GM12878 (cell line): ENCODE data around the gene KISS1. TPM values are rescaled to one million over a fixed set of nuclear protein-coding genes. Genes with fewer than 3 reads are reported as not detected.

ENCODE experiments used
- ATAC-seq: fragments of 200-7000 bp; cut with Tn5 transposase; 3 replicates; pipeline ENCODE4 v1.9.1; 2020; ENCODE audit warnings: mild to moderate bottlenecking, moderate library complexity
- BruUV-seq: library from RNA; stranded (reverse); fragments of 400-500 nt; replicated peaks from 2 replicates; lab custom pipeline; 2021; lab: Mats Ljungman, UMichigan
- CTCF ChIA-PET: fragments of 300-600 bp; sonication (Branson Sonifier 250); formaldehyde crosslinking; extraction: SDS; loops from one replicate; lab custom pipeline; 2021; ENCODE audit warnings: inconsistent platforms; lab: Yijun Ruan, JAX
- POLR2A ChIA-PET: fragments of 350-600 bp; formaldehyde crosslinking; extraction: SDS; loops from one replicate; lab custom pipeline; 2021; ENCODE audit warnings: inconsistent platforms; lab: Charles Lee
- RAD21 ChIA-PET: fragments of 300-600 bp; sonication (Branson Sonifier 250); formaldehyde crosslinking; loops from one replicate; lab custom pipeline; 2023; ENCODE audit warnings: antibody characterized with exemption; ENCODE audit not compliant: unreplicated experiment; lab: Charles Lee
- SMC1A ChIA-PET: fragments of 300-600 bp; sonication (Branson Sonifier 250); formaldehyde crosslinking; loops from one replicate; lab custom pipeline; 2023; ENCODE audit not compliant: unreplicated experiment, uncharacterized antibody; lab: Charles Lee
- DNase-seq: peaks from one replicate; pipeline ENCODE4 v3.0.0-alpha.2; 2011; ENCODE audit warnings: low read depth, low spot score
- FAIRE-seq: peaks from 3 replicates; lab custom pipeline; 2011; peaks lifted over from hg19 to GRCh38; lab: Jason Lieb, UNC
- H2AFZ ChIP-seq: 2 replicates; pipeline ENCODE4 v1.6.0; 2011; ENCODE audit warnings: low read depth, low read length, control low read depth; ENCODE audit not compliant: control insufficient read depth
- H3K27ac ChIP-seq: 2 replicates; pipeline ENCODE4 v1.5.1; 2011; ENCODE audit warnings: control low read depth; ENCODE audit not compliant: control insufficient read depth, insufficient read depth
- H3K27me3 ChIP-seq, 2 experiments: replicated peaks in 1 of 2; 2 replicates each; pipeline versions ENCODE4 v1.6.0 to v1.6.1; 2011; ENCODE audit warnings: low read length in 1 of 2; ENCODE audit not compliant: control insufficient read depth in 2 of 2, insufficient read depth in 2 of 2
- H3K36me3 ChIP-seq, 2 experiments: 2 replicates each; pipeline ENCODE4 v1.5.1; 2011; ENCODE audit warnings: low read length in 1 of 2; ENCODE audit not compliant: control insufficient read depth in 2 of 2, insufficient read depth in 2 of 2
- H3K4me1 ChIP-seq: 2 replicates; pipeline ENCODE4 v1.6.1; 2011; ENCODE audit warnings: mild to moderate bottlenecking, low read length, moderate library complexity, mixed read lengths; ENCODE audit not compliant: control insufficient read depth, insufficient read depth
- H3K4me2 ChIP-seq: 2 replicates; pipeline ENCODE4 v1.6.0; 2011; ENCODE audit warnings: control low read depth; ENCODE audit not compliant: control insufficient read depth, insufficient read depth
- H3K4me3 ChIP-seq: fragments of 200-600 bp; sonication (generic); 2 replicates; pipeline ENCODE4 v1.5.1; 2016
- H3K79me2 ChIP-seq: 2 replicates; pipeline ENCODE4 v1.6.0; 2011; ENCODE audit warnings: low read length; ENCODE audit not compliant: control insufficient read depth, insufficient read depth
- H3K9ac ChIP-seq: 2 replicates; pipeline ENCODE4 v1.8.0; 2011; ENCODE audit warnings: low read length, control low read depth, mixed read lengths; ENCODE audit not compliant: control insufficient read depth, insufficient read depth
- H3K9me3 ChIP-seq: replicated peaks from 3 replicates; pipeline ENCODE4 v1.5.1; 2011; ENCODE audit warnings: mild to moderate bottlenecking, low read length; ENCODE audit not compliant: control insufficient read depth, insufficient read depth
- H4K20me1 ChIP-seq: 2 replicates; pipeline ENCODE4 v1.6.0; 2011; ENCODE audit not compliant: control insufficient read depth, insufficient read depth
- CBFB ChIP-seq: IDR thresholded peaks from 2 replicates; pipeline ENCODE4 v1.6.1; 2016; ENCODE audit warnings: antibody characterized with exemption, low read depth
- CREB1 ChIP-seq: IDR thresholded peaks from 2 replicates; pipeline ENCODE4 v1.6.1; 2012; ENCODE audit warnings: low read depth, mild to moderate bottlenecking, inconsistent platforms
- ELK1 ChIP-seq: IDR thresholded peaks from 2 replicates; pipeline ENCODE4 v1.6.1; 2012; ENCODE audit warnings: low read depth, low read length, improper control_type of control experiment
- GABPA ChIP-seq: IDR thresholded peaks from 2 replicates; pipeline ENCODE4 v1.6.1; 2014; ENCODE audit warnings: antibody characterized with exemption, low read depth, mild to moderate bottlenecking, inconsistent platforms
- HCFC1 ChIP-seq: fragments of 150-350 bp; IDR thresholded peaks from 2 replicates; pipeline ENCODE4 v1.6.1; 2014; ENCODE audit warnings: low read length
- LARP7 ChIP-seq: fragments of 450-650 bp; IDR thresholded peaks from 2 replicates; pipeline ENCODE4 v1.6.1; 2017; ENCODE audit warnings: mild to moderate bottlenecking
- MYB ChIP-seq: fragments of 150-350 bp; IDR thresholded peaks from 2 replicates; pipeline ENCODE4 v1.6.1; 2014; ENCODE audit warnings: mild to moderate bottlenecking, low read depth, low read length, borderline replicate concordance
- NFYB ChIP-seq: IDR thresholded peaks from 2 replicates; pipeline ENCODE4 v1.6.1; 2011; ENCODE audit warnings: low read depth, mild to moderate bottlenecking, low read length, improper control_type of control experiment, moderate library complexity; ENCODE audit not compliant: insufficient read depth
- NR2C1 ChIP-seq: fragments of 450-650 bp; IDR thresholded peaks from 2 replicates; pipeline ENCODE4 v1.6.1; 2017; ENCODE audit warnings: antibody characterized with exemption, mild to moderate bottlenecking, moderate library complexity
- PAX8 ChIP-seq: fragments of 450-650 bp; IDR thresholded peaks from 2 replicates; pipeline ENCODE4 v1.6.1; 2017; ENCODE audit warnings: mild to moderate bottlenecking, moderate library complexity
- PKNOX1 ChIP-seq: fragments of 450-650 bp; IDR thresholded peaks from 2 replicates; pipeline ENCODE4 v1.6.1; 2016; ENCODE audit warnings: mild to moderate bottlenecking
- YBX1 ChIP-seq: fragments of 450-650 bp; IDR thresholded peaks from 2 replicates; pipeline ENCODE4 v1.6.1; 2016; ENCODE audit warnings: antibody characterized with exemption
- ZNF207 ChIP-seq: fragments of 450-650 bp; IDR thresholded peaks from 2 replicates; pipeline ENCODE4 v1.6.1; 2014; ENCODE audit warnings: antibody characterized with exemption, mild to moderate bottlenecking, borderline replicate concordance
- ZNF217 ChIP-seq: fragments of 450-650 bp; IDR thresholded peaks from 2 replicates; pipeline ENCODE4 v1.6.1; 2017; ENCODE audit warnings: antibody characterized with exemption, mild to moderate bottlenecking
- WGBS: methylation state at CpG from one replicate; pipeline ENCODE4 v1.1.6; 2016; ENCODE audit warnings: low lambda C conversion rate; ENCODE audit not compliant: insufficient replicate concordance, insufficient coverage; ENCODE audit errors: missing lambda C conversion rate; 5-methylcytosine and 5-hydroxymethylcytosine counted together
- in situ Hi-C: fragments of 300-500 bp; cut with MboI; formaldehyde crosslinking; loops from 9 replicates; pipeline ENCODE4 v1.14.3; 2018; ENCODE audit warnings: mixed read lengths
- intact Hi-C: fragments of 100-400 bp; cut with micrococcal nuclease; formaldehyde crosslinking; loops from one replicate; pipeline ENCODE4 v1.14.2; 2022; ENCODE audit not compliant: unreplicated experiment
- polyA plus RNA-seq, 11 experiments: library from polyadenylated mRNA; depleted of rRNA in 4 of 11; unstranded in 6 of 11; stranded (reverse) in 5 of 11; fragments of >200 nt; fragmentation: Nextera tagmentation in 4 of 11; fragmentation: Illumina TruSeq in 1 of 11; extraction: Ambion mirVana in 4 of 11; extraction: Trizol in 1 of 11; gene quantifications; 1 replicate in 1 of 11; 2 replicates in 10 of 11; pipeline versions ENCODE4 v1.2.1 to v1.2.3, GENCODE V29; 2011 to 2016; ENCODE audit warnings: inconsistent platforms in 2 of 11, missing spikeins in 2 of 11, low read depth in 1 of 11
- total RNA-seq, 4 experiments: library from RNA; depleted of rRNA in 3 of 4; stranded (reverse); fragments of >200 nt in 3 of 4; fragmentation: Illumina TruSeq in 1 of 4; extraction: Trizol in 1 of 4; gene quantifications; 2 replicates each; pipeline versions ENCODE4 v1.2.1 to v1.2.3, GENCODE V29; 2013 to 2021
- TF ChIP-seq, protein P1 (sequence below): IDR thresholded peaks from 2 replicates; pipeline ENCODE4 v1.6.1; 2012; ENCODE audit warnings: improper control_type of control experiment, low read depth, low read length; ENCODE audit not compliant: insufficient replicate concordance
- TF ChIP-seq, protein P2 (sequence below): IDR thresholded peaks from 2 replicates; pipeline ENCODE4 v1.6.1; 2012; ENCODE audit warnings: low read length, inconsistent platforms

Gene KISS1
- total and polyA plus RNA-seq, 10 of the 15 experiments (the other 5 are each of a cell fraction or from before 2014, with no cell fraction given): not detected

DNA sequence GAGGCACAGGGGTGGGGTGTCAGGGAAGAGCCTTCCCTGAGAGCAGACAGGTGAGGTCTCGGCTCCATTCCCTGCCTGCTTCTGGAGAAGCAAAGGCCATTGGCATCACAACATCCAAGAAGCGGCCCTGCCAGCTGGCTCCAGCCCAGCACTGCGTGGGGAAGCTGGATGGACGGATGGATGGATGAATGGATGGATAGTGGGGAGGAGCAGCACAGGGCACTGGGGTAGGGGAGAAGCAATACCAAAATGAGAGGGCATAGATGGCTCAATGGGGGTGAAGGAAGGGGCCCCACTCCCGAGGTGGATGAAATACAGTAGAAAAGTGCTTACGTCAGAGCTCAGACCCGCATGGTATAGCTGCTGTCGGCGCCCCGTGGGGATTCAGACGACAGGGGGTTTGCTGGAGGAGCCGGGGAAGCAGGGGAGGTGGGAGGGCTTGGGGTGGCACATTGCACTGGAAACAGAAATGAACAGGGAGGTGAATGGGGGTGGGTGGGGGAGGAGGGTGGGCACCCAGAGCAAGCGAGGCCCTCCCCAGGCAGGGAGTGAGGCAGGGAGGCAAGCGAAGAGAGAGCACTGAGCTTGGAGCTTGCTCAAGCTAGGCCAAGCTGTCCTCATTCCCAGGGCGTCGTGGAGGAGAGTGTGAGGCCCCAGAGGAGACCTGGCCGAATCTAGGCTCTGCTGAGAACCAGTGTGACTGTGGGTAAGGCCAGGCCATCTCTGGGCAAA is 27.0 kb upstream of the KISS1 start (continued):
- TF ChIP-seq NR2C1 (no peak), YBX1 (no peak)

- H3K4me1 ChIP-seq: no peaks in the 10 kb centered on the region
- peaks cover 0 to 4% of the 10 kb centered on the region in 2 experiments for H3K27me3 ChIP-seq
- RAD21 ChIA-PET: no interaction called here
- H2AFZ ChIP-seq: no peak overlapping the region
- H3K36me3 ChIP-seq: no peaks in the 10 kb centered on the region
- CTCF ChIA-PET: no interaction called here
- DNase-seq (no peak), FAIRE-seq (no peak), ATAC-seq (no peak)
- intact Hi-C loops (no loop called here), in situ Hi-C loops (no loop called here)
- no peaks in the 10 kb centered on the region for H4K20me1 ChIP-seq
- no peak overlapping the region for H3K4me3 ChIP-seq
- no peaks in the 10 kb centered on the region for H3K9me3 ChIP-seq
- SMC1A ChIA-PET: no interaction called here
- POLR2A ChIA-PET: no interaction called here
- no peaks in the 10 kb centered on the region for H3K79me2 ChIP-seq
- no TSS peak for BruUV-seq
- H3K4me2 ChIP-seq: no peak overlapping the region
- WGBS: 30% methylated on average over 3 of the region's 3 CpGs
- H3K9ac ChIP-seq: no peak overlapping the region
- no peak overlapping the region for H3K27ac ChIP-seq
- no peak for TF ChIP-seq NFYB
- no peak for TF ChIP-seq PAX8
- TF ChIP-seq LARP7: no peak
- no peak for TF ChIP-seq ELK1
- no peak for TF ChIP-seq ZNF217
- TF ChIP-seq, protein P1, sequence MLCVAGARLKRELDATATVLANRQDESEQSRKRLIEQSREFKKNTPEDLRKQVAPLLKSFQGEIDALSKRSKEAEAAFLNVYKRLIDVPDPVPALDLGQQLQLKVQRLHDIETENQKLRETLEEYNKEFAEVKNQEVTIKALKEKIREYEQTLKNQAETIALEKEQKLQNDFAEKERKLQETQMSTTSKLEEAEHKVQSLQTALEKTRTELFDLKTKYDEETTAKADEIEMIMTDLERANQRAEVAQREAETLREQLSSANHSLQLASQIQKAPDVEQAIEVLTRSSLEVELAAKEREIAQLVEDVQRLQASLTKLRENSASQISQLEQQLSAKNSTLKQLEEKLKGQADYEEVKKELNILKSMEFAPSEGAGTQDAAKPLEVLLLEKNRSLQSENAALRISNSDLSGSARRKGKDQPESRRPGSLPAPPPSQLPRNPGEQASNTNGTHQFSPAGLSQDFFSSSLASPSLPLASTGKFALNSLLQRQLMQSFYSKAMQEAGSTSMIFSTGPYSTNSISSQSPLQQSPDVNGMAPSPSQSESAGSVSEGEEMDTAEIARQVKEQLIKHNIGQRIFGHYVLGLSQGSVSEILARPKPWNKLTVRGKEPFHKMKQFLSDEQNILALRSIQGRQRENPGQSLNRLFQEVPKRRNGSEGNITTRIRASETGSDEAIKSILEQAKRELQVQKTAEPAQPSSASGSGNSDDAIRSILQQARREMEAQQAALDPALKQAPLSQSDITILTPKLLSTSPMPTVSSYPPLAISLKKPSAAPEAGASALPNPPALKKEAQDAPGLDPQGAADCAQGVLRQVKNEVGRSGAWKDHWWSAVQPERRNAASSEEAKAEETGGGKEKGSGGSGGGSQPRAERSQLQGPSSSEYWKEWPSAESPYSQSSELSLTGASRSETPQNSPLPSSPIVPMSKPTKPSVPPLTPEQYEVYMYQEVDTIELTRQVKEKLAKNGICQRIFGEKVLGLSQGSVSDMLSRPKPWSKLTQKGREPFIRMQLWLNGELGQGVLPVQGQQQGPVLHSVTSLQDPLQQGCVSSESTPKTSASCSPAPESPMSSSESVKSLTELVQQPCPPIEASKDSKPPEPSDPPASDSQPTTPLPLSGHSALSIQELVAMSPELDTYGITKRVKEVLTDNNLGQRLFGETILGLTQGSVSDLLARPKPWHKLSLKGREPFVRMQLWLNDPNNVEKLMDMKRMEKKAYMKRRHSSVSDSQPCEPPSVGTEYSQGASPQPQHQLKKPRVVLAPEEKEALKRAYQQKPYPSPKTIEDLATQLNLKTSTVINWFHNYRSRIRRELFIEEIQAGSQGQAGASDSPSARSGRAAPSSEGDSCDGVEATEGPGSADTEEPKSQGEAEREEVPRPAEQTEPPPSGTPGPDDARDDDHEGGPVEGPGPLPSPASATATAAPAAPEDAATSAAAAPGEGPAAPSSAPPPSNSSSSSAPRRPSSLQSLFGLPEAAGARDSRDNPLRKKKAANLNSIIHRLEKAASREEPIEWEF: no peak
- no peak for TF ChIP-seq PKNOX1
- TF ChIP-seq HCFC1: no peak
- TF ChIP-seq ZNF207: no peak
- TF ChIP-seq GABPA: no peak
- TF ChIP-seq CREB1: no peak
- TF ChIP-seq MYB: no peak
- no peak for TF ChIP-seq NR2C1
- no peak for TF ChIP-seq CBFB
- TF ChIP-seq, protein P2, sequence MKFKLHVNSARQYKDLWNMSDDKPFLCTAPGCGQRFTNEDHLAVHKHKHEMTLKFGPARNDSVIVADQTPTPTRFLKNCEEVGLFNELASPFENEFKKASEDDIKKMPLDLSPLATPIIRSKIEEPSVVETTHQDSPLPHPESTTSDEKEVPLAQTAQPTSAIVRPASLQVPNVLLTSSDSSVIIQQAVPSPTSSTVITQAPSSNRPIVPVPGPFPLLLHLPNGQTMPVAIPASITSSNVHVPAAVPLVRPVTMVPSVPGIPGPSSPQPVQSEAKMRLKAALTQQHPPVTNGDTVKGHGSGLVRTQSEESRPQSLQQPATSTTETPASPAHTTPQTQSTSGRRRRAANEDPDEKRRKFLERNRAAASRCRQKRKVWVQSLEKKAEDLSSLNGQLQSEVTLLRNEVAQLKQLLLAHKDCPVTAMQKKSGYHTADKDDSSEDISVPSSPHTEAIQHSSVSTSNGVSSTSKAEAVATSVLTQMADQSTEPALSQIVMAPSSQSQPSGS: no peak
Measured at GRCh38 chr1:204222764-204223055, 26.4 kb upstream of the KISS1 start.
